ENCODE data around the gene EPRS1.

Gene EPRS1

DNA sequence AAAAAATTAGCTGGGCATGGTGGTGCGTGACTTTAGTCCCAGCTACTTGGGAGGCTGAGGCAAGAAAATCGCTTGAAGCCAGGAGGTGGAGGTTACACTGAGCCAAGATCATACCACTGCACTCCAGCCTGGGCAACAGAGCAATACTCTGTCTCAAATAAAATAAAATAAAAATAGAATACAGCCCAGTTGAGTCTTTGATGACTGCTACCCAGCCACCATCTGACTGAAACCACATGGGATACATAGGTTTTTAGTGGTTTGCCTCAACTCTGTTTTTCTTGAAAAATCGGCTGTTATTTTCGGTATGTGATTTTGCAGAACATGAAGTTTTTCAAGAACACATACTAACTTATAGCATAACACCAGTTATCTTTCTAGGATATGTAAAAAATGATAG lies 46.5 kb downstream of the EPRS1 start:
- Histone ChIP-seq H3K4me3 (ENCODE audit: low read length, poor library complexity, severe bottlenecking) (no peak overlapping the region), H3K27me3 (ENCODE audit: insufficient read depth, low read length, poor library complexity, severe bottlenecking) (no peaks in the 10 kb centered on the region), H3K4me2 (ENCODE audit: low read depth, low read length, poor library complexity, severe bottlenecking) (no peak overlapping the region), H3K9me3 (ENCODE audit: insufficient read depth, low read depth, low read length) (no peaks in the 10 kb centered on the region), H4K20me1 (ENCODE audit: insufficient read depth, low read length, poor library complexity, severe bottlenecking) (no peaks in the 10 kb centered on the region), H3F3A (ENCODE audit: low read depth) (no peaks in the 10 kb centered on the region), H3K79me2 (ENCODE audit: insufficient read depth, low read length) (no peaks in the 10 kb centered on the region), H2AFZ (ENCODE audit: low read length) (no peak overlapping the region), H3K9ac (ENCODE audit: low read depth, low read length, poor library complexity, severe bottlenecking) (no peak overlapping the region), H3K9me2 (replicated peaks; ENCODE audit: low read depth, low read length) (no peaks in the 10 kb centered on the region), H3K4me1 (ENCODE audit: insufficient read depth, low read length, poor library complexity, severe bottlenecking) (no peaks in the 10 kb centered on the region), H3K36me3 (ENCODE audit: insufficient read depth, low read length) (peaks cover 75% of the 10 kb centered on the region; the same call in 1 of the 2 replicates)
- TF ChIP-seq, protein P1, sequence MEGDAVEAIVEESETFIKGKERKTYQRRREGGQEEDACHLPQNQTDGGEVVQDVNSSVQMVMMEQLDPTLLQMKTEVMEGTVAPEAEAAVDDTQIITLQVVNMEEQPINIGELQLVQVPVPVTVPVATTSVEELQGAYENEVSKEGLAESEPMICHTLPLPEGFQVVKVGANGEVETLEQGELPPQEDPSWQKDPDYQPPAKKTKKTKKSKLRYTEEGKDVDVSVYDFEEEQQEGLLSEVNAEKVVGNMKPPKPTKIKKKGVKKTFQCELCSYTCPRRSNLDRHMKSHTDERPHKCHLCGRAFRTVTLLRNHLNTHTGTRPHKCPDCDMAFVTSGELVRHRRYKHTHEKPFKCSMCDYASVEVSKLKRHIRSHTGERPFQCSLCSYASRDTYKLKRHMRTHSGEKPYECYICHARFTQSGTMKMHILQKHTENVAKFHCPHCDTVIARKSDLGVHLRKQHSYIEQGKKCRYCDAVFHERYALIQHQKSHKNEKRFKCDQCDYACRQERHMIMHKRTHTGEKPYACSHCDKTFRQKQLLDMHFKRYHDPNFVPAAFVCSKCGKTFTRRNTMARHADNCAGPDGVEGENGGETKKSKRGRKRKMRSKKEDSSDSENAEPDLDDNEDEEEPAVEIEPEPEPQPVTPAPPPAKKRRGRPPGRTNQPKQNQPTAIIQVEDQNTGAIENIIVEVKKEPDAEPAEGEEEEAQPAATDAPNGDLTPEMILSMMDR (conservative IDR thresholded peaks at IDR 0.05; ENCODE audit: low read length), result no peak
- TF ChIP-seq EZH2phosphoT487 (IDR thresholded peaks at IDR 0.05; ENCODE audit: borderline replicate concordance), result no peak

All from Loucy (cell line).